RWPE2 (cell line): Measurements from ENCODE around the gene RBMS1.

ENCODE experiments used
- ATAC-seq: fragments of 200-7000 bp; cut with Tn5 transposase; 3 replicates; pipeline ENCODE4 v1.9.1; 2021; ENCODE audit warnings: low read depth
- DNase-seq: peaks from one replicate; pipeline ENCODE4 v3.0.0-alpha.2; 2020; ENCODE audit warnings: low spot score
- H3K27ac ChIP-seq: fragments of 450-650 bp; 2 replicates; pipeline ENCODE4 v1.5.1; 2017; ENCODE audit warnings: mild to moderate bottlenecking; ENCODE audit not compliant: poor library complexity, severe bottlenecking
- H3K27me3 ChIP-seq: fragments of 250-450 bp; sonication (Bioruptor Pico); 2 replicates; pipeline ENCODE4 v1.5.1; 2021; ENCODE audit warnings: mild to moderate bottlenecking, moderate library complexity; ENCODE audit not compliant: insufficient read depth, poor library complexity, severe bottlenecking
- H3K36me3 ChIP-seq: fragments of 250-450 bp; sonication (Bioruptor Pico); 2 replicates; pipeline ENCODE4 v1.5.1; 2020; ENCODE audit warnings: low read depth, mild to moderate bottlenecking, moderate library complexity
- H3K4me1 ChIP-seq: fragments of 250-450 bp; sonication (Bioruptor Pico); 2 replicates; pipeline ENCODE4 v1.5.1; 2021; ENCODE audit warnings: mild to moderate bottlenecking, moderate library complexity; ENCODE audit not compliant: insufficient read depth, poor library complexity, severe bottlenecking
- H3K4me3 ChIP-seq: fragments of 250-450 bp; sonication (Bioruptor Pico); 2 replicates; pipeline ENCODE4 v1.5.1; 2021; ENCODE audit warnings: mild to moderate bottlenecking, moderate library complexity; ENCODE audit not compliant: severe bottlenecking
- H3K9me3 ChIP-seq: fragments of 250-450 bp; sonication (Bioruptor Pico); 2 replicates; pipeline ENCODE4 v1.5.1; 2021; ENCODE audit warnings: mild to moderate bottlenecking, moderate library complexity; ENCODE audit not compliant: severe bottlenecking
- CTCF ChIP-seq: fragments of 450-650 bp; IDR thresholded peaks from one replicate; pipeline ENCODE4 v1.5.1; 2017; ENCODE audit warnings: mild to moderate bottlenecking, moderate library complexity; ENCODE audit not compliant: poor library complexity, severe bottlenecking

Gene RBMS1

GRCh38 chr2:160261732-160262131 is 231.9 kb downstream of the RBMS1 start:
- Histone ChIP-seq H3K27me3 (no peaks in the 10 kb centered on the region), H3K27ac (no peak overlapping the region), H3K4me3 (no peak overlapping the region), H3K4me1 (peaks cover 7% of the 10 kb centered on the region), H3K36me3 (no peaks in the 10 kb centered on the region), H3K9me3 (no peaks in the 10 kb centered on the region)
- TF ChIP-seq CTCF, result no peak
- DNase-seq (no peak), ATAC-seq (no peak)

- no peak for ATAC-seq
- DNase-seq, result no peak
- Histone ChIP-seq H3K27ac (no peak overlapping the region), H3K27me3 (no peaks in the 10 kb centered on the region), H3K4me3 (no peak overlapping the region), H3K4me1 (peaks cover 12% of the 10 kb centered on the region), H3K36me3 (no peaks in the 10 kb centered on the region), H3K9me3 (no peaks in the 10 kb centered on the region)
- TF ChIP-seq CTCF, result no peak
Measured at GRCh38 chr2:160258492-160258805, 235.2 kb downstream of the RBMS1 start.

GRCh38 chr2:160257743-160258491 is 235.7 kb downstream of the RBMS1 start:
- no peak for TF ChIP-seq CTCF
- H3K27me3 ChIP-seq, result no peaks in the 10 kb centered on the region
- H3K27ac ChIP-seq, result peak overlapping the region; percentile 54
- DNase-seq (no peak), ATAC-seq (no peak)
- H3K4me1 ChIP-seq, result peaks cover 12% of the 10 kb centered on the region
- H3K36me3 ChIP-seq, result no peaks in the 10 kb centered on the region
- H3K4me3 ChIP-seq, result no peak overlapping the region
- no peaks in the 10 kb centered on the region for H3K9me3 ChIP-seq

- peak overlapping the region; percentile 54 for H3K27ac ChIP-seq
- ATAC-seq, result peak; percentile 78
Measured at GRCh38 chr2:160257041-160257742, 236.4 kb downstream of the RBMS1 start.

More at GRCh38 chr2:160257041-160257742, 236.4 kb downstream of the RBMS1 start:
- no peaks in the 10 kb centered on the region for H3K9me3 ChIP-seq
- H3K4me1 ChIP-seq, result peaks cover 12% of the 10 kb centered on the region
- no peak overlapping the region for H3K4me3 ChIP-seq
- DNase-seq, result no peak
- no peaks in the 10 kb centered on the region for H3K27me3 ChIP-seq
- no peak for TF ChIP-seq CTCF
- H3K36me3 ChIP-seq, result no peaks in the 10 kb centered on the region
